ENCODE measurements around the gene SPPL2C.

DNA sequence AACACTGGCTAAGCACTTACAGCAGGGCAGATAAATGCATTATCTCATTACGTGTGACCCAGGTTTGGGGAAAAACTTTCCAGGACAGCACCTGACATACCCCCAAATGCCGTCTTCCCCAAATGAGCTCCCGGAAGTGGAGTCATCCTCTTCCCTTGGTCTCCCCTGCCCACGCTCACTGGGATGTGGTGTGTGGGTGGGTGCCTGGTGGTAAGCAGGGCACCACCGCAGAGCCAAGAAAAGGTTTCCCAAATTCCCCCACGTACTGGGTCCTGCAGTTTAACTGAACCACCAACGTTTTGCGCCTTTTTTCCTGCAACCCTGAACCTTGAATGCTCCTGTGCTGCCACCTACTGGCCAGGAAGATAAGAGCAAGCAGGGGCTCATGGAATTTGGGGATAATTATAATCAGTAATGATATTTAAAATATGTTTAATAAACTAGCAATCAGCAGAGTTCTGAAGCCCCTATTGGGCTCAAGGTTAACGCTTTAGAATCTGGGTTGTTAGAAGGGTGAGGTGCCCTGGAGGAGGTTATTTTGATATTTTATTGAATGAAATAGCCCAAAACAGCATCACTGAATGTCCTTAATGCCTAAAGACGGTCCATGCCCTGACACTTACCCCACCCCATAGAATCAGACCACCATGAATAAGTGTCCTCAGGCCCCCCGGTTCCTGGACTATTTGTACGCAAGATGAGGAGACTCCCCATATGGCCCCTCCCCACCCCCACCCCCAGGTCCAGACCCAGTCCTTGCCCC lies 8.0 kb downstream of the SPPL2C start:
- TF ChIP-seq SP4 (IDR thresholded peaks at IDR 0.05; ENCODE audit: low read length) (no peak), RFX5 (IDR thresholded peaks at IDR 0.05; ENCODE audit: borderline replicate concordance, low read depth, low read length) (no peak), EGR1 (IDR thresholded peaks at IDR 0.05; ENCODE audit: borderline replicate concordance, low read depth, low read length) (no peak), POLR2A (IDR thresholded peaks at IDR 0.05; ENCODE audit: control extremely low read depth in 1 of 2, low read depth in 2 of 2, low read length in 2 of 2) (no peak)
- TF ChIP-seq, protein P1, sequence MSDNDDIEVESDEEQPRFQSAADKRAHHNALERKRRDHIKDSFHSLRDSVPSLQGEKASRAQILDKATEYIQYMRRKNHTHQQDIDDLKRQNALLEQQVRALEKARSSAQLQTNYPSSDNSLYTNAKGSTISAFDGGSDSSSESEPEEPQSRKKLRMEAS (IDR thresholded peaks at IDR 0.05): no peak
- TF ChIP-seq, protein P2, sequence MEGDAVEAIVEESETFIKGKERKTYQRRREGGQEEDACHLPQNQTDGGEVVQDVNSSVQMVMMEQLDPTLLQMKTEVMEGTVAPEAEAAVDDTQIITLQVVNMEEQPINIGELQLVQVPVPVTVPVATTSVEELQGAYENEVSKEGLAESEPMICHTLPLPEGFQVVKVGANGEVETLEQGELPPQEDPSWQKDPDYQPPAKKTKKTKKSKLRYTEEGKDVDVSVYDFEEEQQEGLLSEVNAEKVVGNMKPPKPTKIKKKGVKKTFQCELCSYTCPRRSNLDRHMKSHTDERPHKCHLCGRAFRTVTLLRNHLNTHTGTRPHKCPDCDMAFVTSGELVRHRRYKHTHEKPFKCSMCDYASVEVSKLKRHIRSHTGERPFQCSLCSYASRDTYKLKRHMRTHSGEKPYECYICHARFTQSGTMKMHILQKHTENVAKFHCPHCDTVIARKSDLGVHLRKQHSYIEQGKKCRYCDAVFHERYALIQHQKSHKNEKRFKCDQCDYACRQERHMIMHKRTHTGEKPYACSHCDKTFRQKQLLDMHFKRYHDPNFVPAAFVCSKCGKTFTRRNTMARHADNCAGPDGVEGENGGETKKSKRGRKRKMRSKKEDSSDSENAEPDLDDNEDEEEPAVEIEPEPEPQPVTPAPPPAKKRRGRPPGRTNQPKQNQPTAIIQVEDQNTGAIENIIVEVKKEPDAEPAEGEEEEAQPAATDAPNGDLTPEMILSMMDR (IDR thresholded peaks at IDR 0.05; ENCODE audit: control extremely low read depth in 1 of 3, insufficient read depth in 1 of 3, low read depth in 1 of 3, low read length in 3 of 3): peak; percentile 49 to 91 (median 87)

Measured in H1 (cell line).